HG02938 (cell line): ENCODE measurements around the gene COLEC12.

Source experiments
- ATAC-seq: cut with Tn5 transposase; IDR thresholded peaks from one replicate; pipeline ENCODE4 v1.9.1; 2021; ENCODE audit warnings: mild to moderate bottlenecking, moderate library complexity; ENCODE audit not compliant: unreplicated experiment

Gene COLEC12

GRCh38 chr18:392928-393573 lies 107.5 kb downstream of the COLEC12 start:
- no peak for ATAC-seq

GRCh38 chr18:390741-391478 lies 109.6 kb downstream of the COLEC12 start:
- ATAC-seq: no peak

- no peak for ATAC-seq
Observed at GRCh38 chr18:389658-390357, 110.7 kb downstream of the COLEC12 start.

- no peak for ATAC-seq
Observed at GRCh38 chr18:388200-388599, 112.3 kb downstream of the COLEC12 start.

- no peak for ATAC-seq
Observed at GRCh38 chr18:386994-387393, 113.5 kb downstream of the COLEC12 start.

GRCh38 chr18:384897-385296 lies 115.6 kb downstream of the COLEC12 start:
- ATAC-seq: no peak

- ATAC-seq: no peak
Observed at GRCh38 chr18:383135-383534, 117.4 kb downstream of the COLEC12 start.

- ATAC-seq: no peak
Observed at GRCh38 chr18:382423-382984, 118.0 kb downstream of the COLEC12 start.

GRCh38 chr18:379681-380330 lies 120.7 kb downstream of the COLEC12 start:
- ATAC-seq: no peak

- no peak for ATAC-seq
Observed at GRCh38 chr18:378079-378478, 122.4 kb downstream of the COLEC12 start.

- no peak for ATAC-seq
Observed at GRCh38 chr18:377088-377487, 123.4 kb downstream of the COLEC12 start.

- no peak for ATAC-seq
Observed at GRCh38 chr18:376311-376710, 124.2 kb downstream of the COLEC12 start.

GRCh38 chr18:374721-375168 lies 125.8 kb downstream of the COLEC12 start:
- peak; percentile 83 for ATAC-seq

GRCh38 chr18:373780-374179 lies 126.7 kb downstream of the COLEC12 start:
- no peak for ATAC-seq

GRCh38 chr18:371609-371982 lies 128.9 kb downstream of the COLEC12 start:
- ATAC-seq: no peak

- no peak for ATAC-seq
Observed at GRCh38 chr18:370751-371608, 129.5 kb downstream of the COLEC12 start.

GRCh38 chr18:369224-370015 lies 131.1 kb downstream of the COLEC12 start:
- ATAC-seq: no peak

GRCh38 chr18:366466-367061 lies 133.9 kb downstream of the COLEC12 start:
- ATAC-seq: no peak

- ATAC-seq: no peak
Observed at GRCh38 chr18:365651-366050, 134.8 kb downstream of the COLEC12 start.
